H9 (cell line): Measurements from ENCODE around the gene SUN2. TPM values are rescaled to one million over a fixed set of nuclear protein-coding genes. Genes with fewer than 3 reads are reported as not detected.

ENCODE experiments used
- DNase-seq: peaks from one replicate; pipeline ENCODE4 v3.0.0-alpha.2; 2017
- H2AFZ ChIP-seq: one replicate; pipeline ENCODE4 v1.6.1; 2013; ENCODE audit warnings: mild to moderate bottlenecking, low read length, control low read depth, moderate library complexity
- H2AK5ac ChIP-seq: 2 replicates; pipeline ENCODE4 v1.6.1; 2013; ENCODE audit warnings: low read length, control low read depth, mixed read lengths; ENCODE audit not compliant: insufficient read length
- H2BK120ac ChIP-seq: one replicate; pipeline ENCODE4 v1.6.1; 2013; ENCODE audit warnings: low read depth, mild to moderate bottlenecking, low read length, control low read depth, inconsistent platforms; ENCODE audit not compliant: poor library complexity, severe bottlenecking
- H2BK12ac ChIP-seq: 2 replicates; pipeline ENCODE4 v1.6.1; 2013; ENCODE audit warnings: low read length, control low read depth, mixed read lengths, low read depth; ENCODE audit not compliant: insufficient read length
- H2BK15ac ChIP-seq: 2 replicates; pipeline ENCODE4 v1.6.1; 2013; ENCODE audit warnings: low read depth, low read length, control low read depth
- H2BK20ac ChIP-seq: one replicate; pipeline ENCODE4 v1.6.1; 2013; ENCODE audit warnings: low read depth, mild to moderate bottlenecking, low read length, control low read depth, inconsistent platforms; ENCODE audit not compliant: poor library complexity, severe bottlenecking
- H2BK5ac ChIP-seq: 2 replicates; pipeline ENCODE4 v1.6.1; 2013; ENCODE audit warnings: low read length, control low read depth, mixed read lengths; ENCODE audit not compliant: insufficient read length
- H3K14ac ChIP-seq: 2 replicates; pipeline ENCODE4 v1.6.1; 2013; ENCODE audit warnings: low read length, control low read depth; ENCODE audit not compliant: insufficient read depth
- H3K18ac ChIP-seq: 2 replicates; pipeline ENCODE4 v1.6.1; 2013; ENCODE audit warnings: low read depth, mild to moderate bottlenecking, mixed read lengths, low read length, control low read depth; ENCODE audit not compliant: insufficient read length
- H3K23ac ChIP-seq: 2 replicates; pipeline ENCODE4 v1.6.1; 2013; ENCODE audit warnings: low read length, control low read depth, mixed read lengths, low read depth; ENCODE audit not compliant: insufficient read length
- H3K23me2 ChIP-seq: 2 replicates; pipeline ENCODE4 v1.6.1; 2013; ENCODE audit warnings: low read depth, mild to moderate bottlenecking, mixed read lengths, low read length, control low read depth; ENCODE audit not compliant: insufficient read length, poor library complexity, severe bottlenecking
- H3K27ac ChIP-seq: 2 replicates; pipeline ENCODE4 v1.5.1; 2013; ENCODE audit warnings: low read length, control low read depth, mixed read lengths, low read depth; ENCODE audit not compliant: insufficient read length
- H3K27me3 ChIP-seq: 2 replicates; pipeline ENCODE4 v1.6.1; 2013; ENCODE audit warnings: low read length, control low read depth, inconsistent platforms; ENCODE audit not compliant: insufficient read depth
- H3K4ac ChIP-seq: 2 replicates; pipeline ENCODE4 v1.6.1; 2013; ENCODE audit warnings: low read depth, mild to moderate bottlenecking, control low read depth, inconsistent platforms, low read length, moderate library complexity
- H3K4me1 ChIP-seq: 2 replicates; pipeline ENCODE4 v1.6.1; 2013; ENCODE audit warnings: low read length, control low read depth, inconsistent platforms; ENCODE audit not compliant: insufficient read depth
- H3K4me2 ChIP-seq: 2 replicates; pipeline ENCODE4 v1.6.1; 2013; ENCODE audit warnings: low read length, control low read depth, mixed read lengths; ENCODE audit not compliant: insufficient read length, insufficient read depth
- H3K56ac ChIP-seq: 2 replicates; pipeline ENCODE4 v1.6.1; 2013; ENCODE audit warnings: low read depth, mild to moderate bottlenecking, mixed read lengths, low read length, control low read depth; ENCODE audit not compliant: insufficient read length
- H3K79me1 ChIP-seq: 2 replicates; pipeline ENCODE4 v1.6.1; 2013; ENCODE audit warnings: low read depth, mild to moderate bottlenecking, moderate library complexity, low read length, control low read depth, inconsistent platforms; ENCODE audit not compliant: insufficient read depth, poor library complexity, severe bottlenecking
- H3K79me2 ChIP-seq: 2 replicates; pipeline ENCODE4 v1.6.1; 2013; ENCODE audit warnings: low read length, control low read depth, inconsistent platforms; ENCODE audit not compliant: insufficient read depth
- H3K9ac ChIP-seq: 2 replicates; pipeline ENCODE4 v1.6.1; 2013; ENCODE audit warnings: low read length, control low read depth, mixed read lengths; ENCODE audit not compliant: insufficient read length; ENCODE audit errors: extremely low read depth
- H3K9me3 ChIP-seq: one replicate; pipeline ENCODE4 v1.6.1; 2013; ENCODE audit warnings: low read depth, low read length, inconsistent platforms; ENCODE audit not compliant: control insufficient read depth
- H3T11ph ChIP-seq: one replicate; pipeline ENCODE4 v1.6.1; 2013; ENCODE audit warnings: mild to moderate bottlenecking, low read length, control low read depth, inconsistent platforms
- H4K20me1 ChIP-seq: one replicate; pipeline ENCODE4 v1.6.1; 2013; ENCODE audit not compliant: control insufficient read depth, insufficient read length, insufficient read depth
- H4K5ac ChIP-seq: 2 replicates; pipeline ENCODE4 v1.6.1; 2013; ENCODE audit warnings: low read depth, mild to moderate bottlenecking, mixed read lengths, low read length, control low read depth; ENCODE audit not compliant: insufficient read length
- H4K8ac ChIP-seq: replicated peaks from 2 replicates; pipeline ENCODE4 v1.6.1; 2013; ENCODE audit warnings: low read length, control low read depth, mixed read lengths, low read depth; ENCODE audit not compliant: insufficient read length
- H4K91ac ChIP-seq: 2 replicates; pipeline ENCODE4 v1.6.1; 2013; ENCODE audit warnings: low read depth, mild to moderate bottlenecking, moderate library complexity, mixed read lengths, low read length, control low read depth; ENCODE audit not compliant: insufficient read length
- H3K27ac Mint-ChIP-seq, 3 experiments: 2 replicates in 2 of 3; 3 replicates in 1 of 3; pipeline ENCODE4 v1.8.0; 2020 to 2021; ENCODE audit warnings: mixed read lengths in 3 of 3, mild to moderate bottlenecking in 1 of 3, moderate library complexity in 1 of 3
- H3K27me3 Mint-ChIP-seq: 2 replicates; pipeline ENCODE4 v1.8.0; 2021; ENCODE audit warnings: low read depth, mild to moderate bottlenecking, moderate library complexity, mixed read lengths
- H3K36me3 Mint-ChIP-seq, 3 experiments: 2 replicates in 2 of 3; 3 replicates in 1 of 3; pipeline ENCODE4 v1.8.0; 2020 to 2021; ENCODE audit warnings: low read depth in 3 of 3, mixed read lengths in 3 of 3; ENCODE audit not compliant: insufficient read depth in 1 of 3
- H3K4me1 Mint-ChIP-seq, 2 experiments: 2 replicates each; pipeline ENCODE4 v1.8.0; 2020; ENCODE audit warnings: mixed read lengths in 2 of 2
- H3K4me3 Mint-ChIP-seq, 2 experiments: 2 replicates in 1 of 2; 3 replicates in 1 of 2; pipeline ENCODE4 v1.8.0; 2020 to 2021; ENCODE audit warnings: mild to moderate bottlenecking in 2 of 2, mixed read lengths in 2 of 2, moderate library complexity in 1 of 2
- H3K9me3 Mint-ChIP-seq, 2 experiments: 2 replicates in 1 of 2; 3 replicates in 1 of 2; pipeline ENCODE4 v1.8.0; 2020; ENCODE audit warnings: mild to moderate bottlenecking in 2 of 2, mixed read lengths in 2 of 2, moderate library complexity in 1 of 2
- WGBS: extraction: QIAGEN DNeasy Blood & Tissue Kit; methylation state at CpG from one replicate; pipeline ENCODE4 v1.1.7; 2013; ENCODE audit warnings: missing lambda C conversion rate, low lambda C conversion rate, mixed read lengths; ENCODE audit not compliant: insufficient read length; ENCODE audit errors: extremely low coverage; 5-methylcytosine and 5-hydroxymethylcytosine counted together
- total RNA-seq: library from RNA; stranded (reverse); gene quantifications from 2 replicates; pipeline ENCODE4 v1.2.1, GENCODE V29; 2021
- TF ChIP-seq, protein P1 (sequence below): fragments of 200-600 bp; sonication (generic); conservative IDR thresholded peaks from 3 replicates; pipeline ENCODE4 v1.8.0; 2021; ENCODE audit warnings: antibody characterized with exemption, mild to moderate bottlenecking

Gene SUN2
- total RNA-seq, 1 experiment from 2014 or later = 12.0 TPM

GRCh38 chr22:38761202-38762162, 5.7 kb upstream of the SUN2 start:
- Histone ChIP-seq H2BK120ac (no peak overlapping the region), H2BK15ac (no peak overlapping the region), H3K27me3 (no peaks in the 10 kb centered on the region), H3K27ac (no peak overlapping the region), H3K79me1 (no peaks in the 10 kb centered on the region), H2BK20ac (no peak overlapping the region), H3K56ac (no peak overlapping the region), H4K5ac (no peak overlapping the region), H3K23ac (no peak overlapping the region), H3K14ac (no peak overlapping the region), H3K23me2 (peaks cover 2% of the 10 kb centered on the region), H3K4me2 (no peak overlapping the region), H3K9ac (no peak overlapping the region), H3T11ph (no peak overlapping the region), H3K79me2 (no peaks in the 10 kb centered on the region), H2BK12ac (no peak overlapping the region), H3K9me3 (no peaks in the 10 kb centered on the region), H4K20me1 (no peaks in the 10 kb centered on the region), H2BK5ac (no peak overlapping the region), H2AK5ac (no peak overlapping the region), H3K4me1 (no peaks in the 10 kb centered on the region), H4K8ac (no peak overlapping the region), H3K4ac (no peak overlapping the region), H3K18ac (no peak overlapping the region), H2AFZ (no peak overlapping the region), H4K91ac (no peak overlapping the region)
- DNase-seq = no peak
- TF ChIP-seq, protein P1, sequence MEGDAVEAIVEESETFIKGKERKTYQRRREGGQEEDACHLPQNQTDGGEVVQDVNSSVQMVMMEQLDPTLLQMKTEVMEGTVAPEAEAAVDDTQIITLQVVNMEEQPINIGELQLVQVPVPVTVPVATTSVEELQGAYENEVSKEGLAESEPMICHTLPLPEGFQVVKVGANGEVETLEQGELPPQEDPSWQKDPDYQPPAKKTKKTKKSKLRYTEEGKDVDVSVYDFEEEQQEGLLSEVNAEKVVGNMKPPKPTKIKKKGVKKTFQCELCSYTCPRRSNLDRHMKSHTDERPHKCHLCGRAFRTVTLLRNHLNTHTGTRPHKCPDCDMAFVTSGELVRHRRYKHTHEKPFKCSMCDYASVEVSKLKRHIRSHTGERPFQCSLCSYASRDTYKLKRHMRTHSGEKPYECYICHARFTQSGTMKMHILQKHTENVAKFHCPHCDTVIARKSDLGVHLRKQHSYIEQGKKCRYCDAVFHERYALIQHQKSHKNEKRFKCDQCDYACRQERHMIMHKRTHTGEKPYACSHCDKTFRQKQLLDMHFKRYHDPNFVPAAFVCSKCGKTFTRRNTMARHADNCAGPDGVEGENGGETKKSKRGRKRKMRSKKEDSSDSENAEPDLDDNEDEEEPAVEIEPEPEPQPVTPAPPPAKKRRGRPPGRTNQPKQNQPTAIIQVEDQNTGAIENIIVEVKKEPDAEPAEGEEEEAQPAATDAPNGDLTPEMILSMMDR = no peak
- no peak overlapping the region for H3K4me3 Mint-ChIP-seq
- no peaks in the 10 kb centered on the region for H3K36me3 Mint-ChIP-seq
- H3K27ac Mint-ChIP-seq = no peak overlapping the region
- H3K4me1 Mint-ChIP-seq = peaks cover 13 to 17% of the 10 kb centered on the region in 2 experiments
- 100% methylated on average over 4 of the region's 20 CpGs for WGBS
- H3K27me3 Mint-ChIP-seq = peaks cover 3% of the 10 kb centered on the region
- H3K9me3 Mint-ChIP-seq = no peaks in the 10 kb centered on the region
